Fibroblast of lung (primary cell): ENCODE data around the gene TNIK.

ENCODE experiments used
- CTCF ChIP-seq, 2 donors: IDR thresholded peaks in 1 of 2; conservative IDR thresholded peaks in 1 of 2; 1 replicate in 1 of 2; 2 replicates in 1 of 2; pipeline ENCODE4 v1.5.1; 2011 to 2012; ENCODE audit warnings: low read length in 2 of 2, control low read depth in 1 of 2, inconsistent platforms in 1 of 2, low read depth in 1 of 2, mild to moderate bottlenecking in 1 of 2
- EZH2 ChIP-seq: IDR thresholded peaks from 2 replicates; pipeline ENCODE4 v1.5.1; 2012; ENCODE audit warnings: low read length, control low read depth, mild to moderate bottlenecking; ENCODE audit errors: missing control alignments

GRCh38 chr3:171044835-171045793, 415.1 kb downstream of the TNIK start:
- TF ChIP-seq CTCF (conservative IDR thresholded peaks at IDR 0.05 in 1 of 2, IDR thresholded peaks at IDR 0.05 in 1 of 2; ENCODE audit: low read depth in 1 of 2, low read length in 2 of 2) (no peak), EZH2 (no peak)
